Measurements from ENCODE around the gene ALG5. TPM values are rescaled to one million over a fixed set of nuclear protein-coding genes. Genes with fewer than 3 reads are reported as not detected.

ALG5 gene
- total RNA-seq, 1 experiment from 2014 or later: 32.2 TPM

DNA sequence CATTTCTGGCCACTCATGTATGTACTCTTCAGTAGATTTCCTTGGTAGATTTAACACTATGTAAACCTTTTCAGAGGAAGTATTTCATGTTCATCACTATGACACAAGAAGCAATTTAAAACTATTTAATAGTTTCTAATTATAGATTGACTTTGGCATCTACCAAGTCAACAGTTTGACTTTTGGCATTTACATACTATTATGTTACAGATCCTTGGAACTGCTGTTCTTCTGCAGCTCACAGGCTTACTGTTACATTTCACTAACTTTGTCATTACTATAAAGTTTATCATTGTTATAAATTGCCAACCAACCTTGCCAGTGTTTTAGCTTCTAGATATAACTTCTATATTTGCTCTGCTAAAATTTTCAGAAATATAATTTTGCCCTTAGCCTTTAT lies 41.6 kb upstream of the ALG5 start:
- TF ChIP-seq POLR2AphosphoS5 (IDR thresholded peaks at IDR 0.05; ENCODE audit: low read depth, low read length) (no peak), SRF (IDR thresholded peaks at IDR 0.05; ENCODE audit: low read depth) (no peak), CBX3 (IDR thresholded peaks at IDR 0.05; ENCODE audit: low read depth) (no peak)
- Histone ChIP-seq H3K4me2 (ENCODE audit: low read length) (no peak overlapping the region), H3K9me3 (ENCODE audit: control insufficient read depth in 1 of 2, insufficient read depth in 1 of 2, low read depth in 1 of 2, low read length in 2 of 2) (no peaks in the 10 kb centered on the region), H3K9me2 (ENCODE audit: insufficient read depth) (no peaks in the 10 kb centered on the region), H3K4me3 (replicated peaks in 1 of 2; ENCODE audit: low read depth in 1 of 2, low read length in 2 of 2) (no peak overlapping the region), H3K27ac (ENCODE audit: low read depth, low read length) (no peak overlapping the region), H3K36me3 (ENCODE audit: control insufficient read depth in 1 of 2, insufficient read depth in 2 of 2, low read length in 2 of 2) (peaks cover 46 to 69% of the 10 kb centered on the region in 2 experiments), H3K4me1 (ENCODE audit: control insufficient read depth in 1 of 2, insufficient read depth in 2 of 2, low read length in 2 of 2) (no peaks in the 10 kb centered on the region), H4K20me1 (ENCODE audit: insufficient read depth) (peaks cover 10% of the 10 kb centered on the region; the same call in 1 of the 2 replicates), H2AFZ (ENCODE audit: low read depth, low read length, poor library complexity, severe bottlenecking) (no peak overlapping the region), H3K27me3 (ENCODE audit: insufficient read depth, low read length) (no peaks in the 10 kb centered on the region), H3K79me2 (ENCODE audit: insufficient read depth, low read length) (peaks cover 5% of the 10 kb centered on the region; the same call in 1 of the 2 replicates), H3K9ac (ENCODE audit: low read length) (no peak overlapping the region)
- ChIA-PET POLR2A (no interaction called here), CTCF (no interaction called here), RAD21 (ENCODE audit: low non-redundant PET in 1 of 2, low total read pairs in 2 of 2, uncharacterized antibody in 2 of 2, unreplicated experiment in 2 of 2) (no interaction called here)
- intact Hi-C loops (cut with micrococcal nuclease): no loop called here
- BruUV-seq (replicated peaks): no TSS peak
- no peak for ATAC-seq
- DNase-seq (ENCODE audit: low read depth, low spot score): no peak

DNA sequence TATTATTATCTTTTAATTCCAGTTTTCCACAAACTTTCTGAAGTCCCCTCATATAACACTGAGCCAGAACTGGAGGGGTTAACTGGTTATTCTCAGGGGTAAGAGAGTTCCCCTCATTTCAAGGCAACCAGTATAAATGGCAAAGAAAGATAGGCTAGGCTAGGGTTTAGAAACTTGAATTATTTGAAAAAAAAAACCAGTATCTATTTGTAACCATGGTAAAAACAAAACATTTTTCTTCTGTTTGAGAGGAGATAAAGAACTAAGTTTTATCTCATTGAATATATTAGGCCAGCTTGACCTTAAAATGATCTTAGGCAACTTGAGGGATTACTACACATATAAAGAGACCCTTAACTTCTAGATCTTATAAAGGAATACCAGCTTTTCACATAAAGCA lies 40.8 kb upstream of the ALG5 start:
- H2AFZ ChIP-seq (ENCODE audit: low read depth, low read length, poor library complexity, severe bottlenecking): no peak overlapping the region
- H4K20me1 ChIP-seq (ENCODE audit: insufficient read depth): peaks cover 10% of the 10 kb centered on the region; the same call in 1 of the 2 replicates
- H3K4me1 ChIP-seq (ENCODE audit: control insufficient read depth in 1 of 2, insufficient read depth in 2 of 2, low read length in 2 of 2): no peaks in the 10 kb centered on the region
- peaks cover 54 to 74% of the 10 kb centered on the region in 2 experiments for H3K36me3 ChIP-seq (ENCODE audit: control insufficient read depth in 1 of 2, insufficient read depth in 2 of 2, low read length in 2 of 2)
- BruUV-seq (replicated peaks): no TSS peak
- H3K9me3 ChIP-seq (ENCODE audit: control insufficient read depth in 1 of 2, insufficient read depth in 1 of 2, low read depth in 1 of 2, low read length in 2 of 2): no peaks in the 10 kb centered on the region
- ChIA-PET CTCF (no interaction called here), POLR2A (no interaction called here), RAD21 (ENCODE audit: low non-redundant PET in 1 of 2, low total read pairs in 2 of 2, uncharacterized antibody in 2 of 2, unreplicated experiment in 2 of 2) (no interaction called here)
- no peaks in the 10 kb centered on the region for H3K27me3 ChIP-seq (ENCODE audit: insufficient read depth, low read length)
- no peak overlapping the region for H3K4me3 ChIP-seq (replicated peaks in 1 of 2; ENCODE audit: low read depth in 1 of 2, low read length in 2 of 2)
- no peak overlapping the region for H3K27ac ChIP-seq (ENCODE audit: low read depth, low read length)
- no peaks in the 10 kb centered on the region for H3K9me2 ChIP-seq (ENCODE audit: insufficient read depth)
- H3K79me2 ChIP-seq (ENCODE audit: insufficient read depth, low read length): peaks cover 2% of the 10 kb centered on the region; the same call in 1 of the 2 replicates
- no peak overlapping the region for H3K9ac ChIP-seq (ENCODE audit: low read length)
- ATAC-seq (no peak), DNase-seq (ENCODE audit: low read depth, low spot score) (no peak)
- H3K4me2 ChIP-seq (ENCODE audit: low read length): no peak overlapping the region
- intact Hi-C loops (cut with micrococcal nuclease): no loop called here
- no peak for TF ChIP-seq EZH2 (IDR thresholded peaks at IDR 0.05)
- no peak for TF ChIP-seq CBX3 (IDR thresholded peaks at IDR 0.05; ENCODE audit: low read depth)
- no peak for TF ChIP-seq JUND (IDR thresholded peaks at IDR 0.05)
- TF ChIP-seq, protein P1, sequence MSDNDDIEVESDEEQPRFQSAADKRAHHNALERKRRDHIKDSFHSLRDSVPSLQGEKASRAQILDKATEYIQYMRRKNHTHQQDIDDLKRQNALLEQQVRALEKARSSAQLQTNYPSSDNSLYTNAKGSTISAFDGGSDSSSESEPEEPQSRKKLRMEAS (IDR thresholded peaks at IDR 0.05): no peak
- TF ChIP-seq, protein P2, sequence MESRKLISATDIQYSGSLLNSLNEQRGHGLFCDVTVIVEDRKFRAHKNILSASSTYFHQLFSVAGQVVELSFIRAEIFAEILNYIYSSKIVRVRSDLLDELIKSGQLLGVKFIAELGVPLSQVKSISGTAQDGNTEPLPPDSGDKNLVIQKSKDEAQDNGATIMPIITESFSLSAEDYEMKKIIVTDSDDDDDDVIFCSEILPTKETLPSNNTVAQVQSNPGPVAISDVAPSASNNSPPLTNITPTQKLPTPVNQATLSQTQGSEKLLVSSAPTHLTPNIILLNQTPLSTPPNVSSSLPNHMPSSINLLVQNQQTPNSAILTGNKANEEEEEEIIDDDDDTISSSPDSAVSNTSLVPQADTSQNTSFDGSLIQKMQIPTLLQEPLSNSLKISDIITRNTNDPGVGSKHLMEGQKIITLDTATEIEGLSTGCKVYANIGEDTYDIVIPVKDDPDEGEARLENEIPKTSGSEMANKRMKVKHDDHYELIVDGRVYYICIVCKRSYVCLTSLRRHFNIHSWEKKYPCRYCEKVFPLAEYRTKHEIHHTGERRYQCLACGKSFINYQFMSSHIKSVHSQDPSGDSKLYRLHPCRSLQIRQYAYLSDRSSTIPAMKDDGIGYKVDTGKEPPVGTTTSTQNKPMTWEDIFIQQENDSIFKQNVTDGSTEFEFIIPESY (IDR thresholded peaks at IDR 0.05; ENCODE audit: extremely low read depth, insufficient replicate concordance, low read length): no peak
- no peak for TF ChIP-seq FOSL1 (IDR thresholded peaks at IDR 0.05; ENCODE audit: low read depth)
- TF ChIP-seq ZFX (IDR thresholded peaks at IDR 0.05): no peak
- no peak for TF ChIP-seq CEBPB (IDR thresholded peaks at IDR 0.05; ENCODE audit: low read depth)
- TF ChIP-seq SIN3A (IDR thresholded peaks at IDR 0.05; ENCODE audit: low read depth): no peak
- no peak for TF ChIP-seq ELF1 (IDR thresholded peaks at IDR 0.05; ENCODE audit: borderline replicate concordance, low read depth)
- no peak for TF ChIP-seq SP1 (IDR thresholded peaks at IDR 0.05; ENCODE audit: low read depth)
- TF ChIP-seq YY1 (IDR thresholded peaks at IDR 0.05; ENCODE audit: extremely low read depth, insufficient replicate concordance, low read depth, low read length): no peak
- TF ChIP-seq CTCF (IDR thresholded peaks at IDR 0.05 in 2 of 3, conservative IDR thresholded peaks at IDR 0.05 in 1 of 3; ENCODE audit: borderline replicate concordance in 1 of 3, insufficient read depth in 1 of 3, low read depth in 2 of 3, low read length in 2 of 3): no peak
- TF ChIP-seq POLR2A (IDR thresholded peaks at IDR 0.05; ENCODE audit: borderline replicate concordance, extremely low read depth, insufficient read depth, insufficient read length): no peak
- TF ChIP-seq SRF (IDR thresholded peaks at IDR 0.05; ENCODE audit: low read depth): no peak
- no peak for TF ChIP-seq ATF3 (IDR thresholded peaks at IDR 0.05)
- TF ChIP-seq EZH2phosphoT487 (IDR thresholded peaks at IDR 0.05; ENCODE audit: borderline replicate concordance): no peak
- no peak for TF ChIP-seq ZNF274 (IDR thresholded peaks at IDR 0.05; ENCODE audit: low read depth, low read length)
